Bronchial epithelial cell (primary cell): ENCODE measurements around the gene VWF. TPM values are rescaled to one million over a fixed set of nuclear protein-coding genes. Genes with fewer than 3 reads are reported as not detected.
"Not testable (repeated sequence)": the region's sequence is repeated elsewhere in the genome, so short reads cannot be mapped to it uniquely, and the experiment has no call there.

Experiments
- DNase-seq: peaks from one replicate; pipeline ENCODE4 v3.0.0-alpha.2; 2010; ENCODE audit warnings: low read depth
- FAIRE-seq: peaks from 2 replicates; lab custom pipeline; 2011; peaks lifted over from hg19 to GRCh38; lab: Jason Lieb, UNC
- H3K27me3 ChIP-seq: 2 replicates; pipeline ENCODE4 v1.5.1; 2011; ENCODE audit warnings: low read length; ENCODE audit not compliant: control insufficient read depth, insufficient read depth
- H3K36me3 ChIP-seq: 2 replicates; pipeline ENCODE4 v1.5.1; 2011; ENCODE audit warnings: low read length; ENCODE audit not compliant: control insufficient read depth, insufficient read depth
- H3K4me3 ChIP-seq: 2 replicates; pipeline ENCODE4 v1.5.1; 2011; ENCODE audit warnings: mild to moderate bottlenecking, low read depth, low read length, control low read depth
- CTCF ChIP-seq: IDR thresholded peaks from 2 replicates; pipeline ENCODE4 v1.5.1; 2011; ENCODE audit warnings: mild to moderate bottlenecking, moderate library complexity, low read length, control low read depth, inconsistent platforms; ENCODE audit not compliant: insufficient read depth, severe bottlenecking
- total RNA-seq: library from RNA; depleted of rRNA; stranded (reverse); fragments of >200 nt; gene quantifications from 2 replicates; pipeline ENCODE4 v1.2.1, GENCODE V29; 2014

The VWF gene
- total RNA-seq, 1 donor from 2014 or later: 0.26 TPM

- no peak for TF ChIP-seq CTCF
- DNase-seq (peak; percentile 63), FAIRE-seq (peak; percentile 7)
- Histone ChIP-seq H3K4me3 (no peak overlapping the region), H3K27me3 (no peaks in the 10 kb centered on the region), H3K36me3 (no peaks in the 10 kb centered on the region)
These were observed 22.5 kb upstream of the VWF start for GRCh38 chr12:6146951-6147350.

GRCh38 chr12:6146509-6146908 is 22.0 kb upstream of the VWF start:
- H3K27me3 ChIP-seq: no peaks in the 10 kb centered on the region
- no peaks in the 10 kb centered on the region for H3K36me3 ChIP-seq
- FAIRE-seq: no peak
- no peak for DNase-seq
- H3K4me3 ChIP-seq: no peak overlapping the region
- TF ChIP-seq CTCF: no peak

GRCh38 chr12:6145564-6145963 is 21.1 kb upstream of the VWF start:
- FAIRE-seq (no peak), DNase-seq (no peak)
- no peak for TF ChIP-seq CTCF
- no peaks in the 10 kb centered on the region for H3K36me3 ChIP-seq
- H3K4me3 ChIP-seq: no peak overlapping the region
- H3K27me3 ChIP-seq: no peaks in the 10 kb centered on the region

GRCh38 chr12:6143303-6143675 is 18.8 kb upstream of the VWF start:
- FAIRE-seq: no peak
- H3K4me3 ChIP-seq: no peak overlapping the region
- no peaks in the 10 kb centered on the region for H3K27me3 ChIP-seq
- H3K36me3 ChIP-seq: no peaks in the 10 kb centered on the region
- DNase-seq: no peak
- no peak for TF ChIP-seq CTCF

- H3K27me3 ChIP-seq, H3K4me3 ChIP-seq, H3K36me3 ChIP-seq, FAIRE-seq, DNase-seq: not testable (repeated sequence)
These were observed 18.2 kb upstream of the VWF start for GRCh38 chr12:6142368-6143302.

- not testable (repeated sequence) for H3K4me3 ChIP-seq, H3K27me3 ChIP-seq, DNase-seq, H3K36me3 ChIP-seq, FAIRE-seq
These were observed 17.4 kb upstream of the VWF start for GRCh38 chr12:6141731-6142367.
